Stromal cell of bone marrow (primary cell): ENCODE results near the gene DBN1.

Experiments used
- DNase-seq: peaks from one replicate; pipeline ENCODE4 v3.0.0-alpha.2; 2012; ENCODE audit warnings: low read depth

Gene DBN1

GRCh38 chr5:177472460-177473442, 683 bp downstream of the DBN1 start:
- DNase-seq: no peak

- DNase-seq: no peak
These were observed 1.7 kb downstream of the DBN1 start for GRCh38 chr5:177471610-177472356.

GRCh38 chr5:177470759-177471536, 2.5 kb downstream of the DBN1 start:
- DNase-seq: no peak

GRCh38 chr5:177469750-177470525, 3.5 kb downstream of the DBN1 start:
- DNase-seq: no peak

- DNase-seq: no peak
These were observed 4.5 kb downstream of the DBN1 start for GRCh38 chr5:177468685-177469628.

DNA sequence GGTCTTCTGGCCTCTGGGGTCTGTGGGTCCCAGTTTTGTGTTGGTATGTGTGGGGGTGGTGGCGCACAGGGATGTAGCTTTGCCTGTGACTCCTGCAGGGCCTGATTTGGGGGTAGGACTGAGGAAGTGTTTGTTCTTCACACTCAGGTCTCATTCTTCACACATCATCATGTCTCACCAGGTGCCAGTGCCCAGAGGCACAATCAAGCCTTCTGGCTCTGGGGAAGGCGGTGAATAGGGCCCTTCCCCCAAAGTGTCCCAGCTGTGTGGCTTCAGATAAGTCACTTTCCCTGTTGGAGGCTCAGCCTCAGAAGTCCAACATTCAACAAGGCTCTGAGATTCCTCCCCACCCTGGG, 5.1 kb downstream of the DBN1 start:
- DNase-seq: no peak

DNA sequence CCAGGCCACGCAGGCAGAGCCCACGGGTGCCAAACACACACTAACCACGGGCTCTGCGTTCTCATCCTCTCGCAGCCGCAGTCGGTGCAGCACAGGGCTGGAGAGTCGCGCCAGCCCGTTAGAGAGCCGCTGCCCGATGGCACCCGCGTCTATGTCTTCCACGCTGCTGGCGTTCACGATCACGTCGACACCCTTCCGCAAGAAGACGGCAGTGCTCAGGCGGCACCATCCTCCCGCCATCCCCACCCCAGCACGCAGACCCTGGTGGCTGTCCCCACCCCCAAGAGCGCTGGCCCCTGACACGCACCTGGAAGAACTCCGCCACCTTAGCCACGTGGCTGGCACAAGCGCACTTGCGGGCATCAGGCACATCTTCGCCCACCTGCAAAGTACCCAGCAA, 6.0 kb downstream of the DBN1 start:
- no peak for DNase-seq

DNA sequence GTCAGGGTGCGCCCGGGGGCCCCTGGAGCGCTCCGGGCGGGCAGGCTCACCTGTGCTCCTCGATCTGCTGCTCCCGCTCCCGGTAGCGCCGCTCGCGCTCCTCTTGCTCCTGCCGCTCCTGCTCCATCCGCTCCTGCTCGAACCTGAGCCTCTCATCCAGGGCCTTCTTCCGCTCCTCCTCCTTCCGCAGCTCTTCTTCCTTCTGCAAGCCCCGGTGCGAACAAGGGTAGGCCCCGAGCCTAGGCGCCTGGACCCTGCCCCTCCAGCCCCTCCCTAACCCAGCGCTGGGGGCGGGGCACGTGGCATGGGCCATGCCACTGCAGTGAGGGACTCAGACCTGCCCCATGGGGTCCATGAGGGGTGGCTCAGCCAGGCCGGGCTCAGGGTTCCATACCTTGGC, 6.6 kb downstream of the DBN1 start:
- DNase-seq: no peak

DNA sequence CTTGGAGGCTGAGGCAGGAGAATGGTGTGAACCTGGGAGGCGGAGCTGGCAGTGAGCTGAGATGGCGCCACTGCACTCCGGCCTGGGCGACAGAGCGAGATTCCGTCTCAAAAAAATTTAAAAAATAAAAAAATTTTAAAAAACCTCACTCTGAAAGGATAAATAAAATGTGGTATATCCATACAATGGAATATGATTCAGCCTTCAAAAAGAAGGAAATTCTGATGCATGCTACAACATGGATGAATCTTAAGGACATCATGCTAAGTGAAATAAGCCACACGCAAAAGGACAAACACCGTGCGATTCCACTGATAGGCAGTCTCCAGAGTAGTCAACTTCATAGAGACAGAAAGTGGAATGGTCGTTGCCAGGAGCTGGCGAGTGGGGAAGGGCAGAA, 8.4 kb downstream of the DBN1 start:
- no peak for DNase-seq

- no peak for DNase-seq
These were observed 11.3 kb downstream of the DBN1 start for GRCh38 chr5:177462021-177462670.

DNA sequence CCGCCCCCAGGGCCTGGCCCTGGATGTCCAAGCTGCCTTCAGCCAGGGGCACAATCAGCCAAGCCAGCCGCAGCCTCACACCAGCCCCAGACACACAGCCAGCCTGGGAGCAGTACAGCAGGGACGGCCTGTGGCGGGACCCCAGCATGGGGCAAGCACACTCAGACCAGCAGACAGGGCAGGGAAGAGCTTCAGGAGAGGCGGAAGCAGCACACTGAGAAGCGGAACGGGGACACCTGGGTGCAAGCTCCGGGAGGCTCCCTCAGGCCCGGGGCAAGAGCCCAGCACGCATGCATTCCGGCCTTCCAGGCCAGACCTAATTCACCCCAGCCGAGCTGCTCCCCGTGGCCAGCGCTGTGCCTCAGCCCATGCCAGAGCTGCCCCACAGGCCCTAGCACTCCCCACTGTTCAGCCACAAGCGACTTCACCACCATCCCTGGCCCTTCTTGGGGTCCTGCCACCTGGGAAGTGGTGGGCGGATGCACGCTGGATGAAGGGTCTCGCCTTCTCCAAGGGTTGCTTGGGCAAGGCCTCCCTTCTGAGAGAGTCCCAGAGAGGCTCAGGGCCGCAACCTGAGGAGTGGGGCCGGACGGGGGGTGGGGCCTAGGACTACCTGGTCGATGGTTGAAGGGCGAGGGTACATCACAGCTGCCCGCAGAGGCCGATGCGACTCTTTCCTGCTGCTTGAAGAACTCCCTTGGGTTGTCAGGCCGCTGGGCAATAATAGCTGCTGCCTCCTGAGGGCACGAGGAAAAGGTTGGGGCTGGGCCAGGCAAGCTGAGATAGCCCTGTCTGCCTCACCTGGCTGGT, 13.4 kb downstream of the DBN1 start:
- no peak for DNase-seq

GRCh38 chr5:177459357-177459756, 14.1 kb downstream of the DBN1 start:
- DNase-seq: no peak

DNA sequence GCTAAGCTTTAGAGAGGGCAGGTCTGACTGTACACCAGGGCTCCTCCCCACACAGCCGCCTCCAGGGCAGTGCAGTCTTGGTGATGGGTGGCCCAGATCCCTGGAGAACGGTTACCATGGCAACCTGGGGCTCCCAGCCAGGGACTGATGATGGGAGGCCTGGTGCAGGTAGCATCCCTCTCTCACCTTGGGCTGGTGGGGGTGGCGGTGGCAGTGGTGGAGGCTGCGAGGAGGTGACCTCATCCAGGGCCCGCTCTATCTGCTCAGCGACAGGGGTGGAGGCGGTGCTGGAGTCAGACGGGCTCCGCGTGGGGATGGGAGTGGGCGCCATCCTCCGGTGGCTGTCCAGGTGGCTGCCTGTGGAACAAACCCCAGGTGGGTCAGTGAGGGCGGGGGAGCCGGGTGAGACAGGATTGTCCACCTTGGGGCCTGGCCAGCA, 14.5 kb downstream of the DBN1 start:
- DNase-seq: no peak

DNA sequence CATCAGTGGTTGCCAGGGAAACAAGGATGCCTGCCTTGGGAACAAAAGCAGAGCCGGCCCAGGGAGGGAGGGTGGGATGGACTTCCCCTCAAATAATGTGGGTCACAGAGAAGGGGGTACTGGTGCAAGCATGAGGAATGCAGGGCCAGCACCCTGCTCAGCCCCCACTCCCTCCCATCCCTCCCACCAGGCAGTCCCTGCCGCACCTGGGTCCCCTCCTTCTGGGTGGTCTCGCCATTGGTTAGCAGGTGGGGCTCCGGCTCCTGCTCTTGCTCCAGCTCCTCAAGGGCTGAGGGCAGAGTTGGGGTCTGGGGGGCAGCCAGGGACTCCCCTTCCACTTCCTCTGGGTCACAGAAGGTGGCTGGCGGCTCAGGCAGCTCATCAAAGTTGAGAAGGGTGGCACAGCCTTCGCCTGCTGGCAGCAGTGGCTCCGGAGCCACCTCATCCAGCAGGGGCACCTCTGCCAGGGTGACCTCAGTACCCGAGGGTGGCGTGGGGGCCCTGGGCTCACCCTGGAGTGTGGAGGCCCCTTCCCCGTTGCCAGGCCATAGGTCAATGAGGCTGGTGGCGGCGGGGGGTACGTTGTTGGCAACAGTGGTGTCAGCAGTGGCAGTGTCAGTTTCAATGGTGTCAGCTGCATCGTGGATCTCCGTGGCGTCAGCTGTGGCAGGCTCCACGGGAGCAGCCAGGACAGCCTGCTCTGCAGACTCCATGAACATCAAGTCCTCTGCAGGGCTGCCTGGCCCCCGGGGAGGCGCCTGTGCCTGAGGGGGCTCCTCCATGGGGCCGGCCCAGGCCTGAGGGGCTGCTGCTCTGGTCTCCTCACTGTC, 15.4 kb downstream of the DBN1 start:
- no peak for DNase-seq

DNA sequence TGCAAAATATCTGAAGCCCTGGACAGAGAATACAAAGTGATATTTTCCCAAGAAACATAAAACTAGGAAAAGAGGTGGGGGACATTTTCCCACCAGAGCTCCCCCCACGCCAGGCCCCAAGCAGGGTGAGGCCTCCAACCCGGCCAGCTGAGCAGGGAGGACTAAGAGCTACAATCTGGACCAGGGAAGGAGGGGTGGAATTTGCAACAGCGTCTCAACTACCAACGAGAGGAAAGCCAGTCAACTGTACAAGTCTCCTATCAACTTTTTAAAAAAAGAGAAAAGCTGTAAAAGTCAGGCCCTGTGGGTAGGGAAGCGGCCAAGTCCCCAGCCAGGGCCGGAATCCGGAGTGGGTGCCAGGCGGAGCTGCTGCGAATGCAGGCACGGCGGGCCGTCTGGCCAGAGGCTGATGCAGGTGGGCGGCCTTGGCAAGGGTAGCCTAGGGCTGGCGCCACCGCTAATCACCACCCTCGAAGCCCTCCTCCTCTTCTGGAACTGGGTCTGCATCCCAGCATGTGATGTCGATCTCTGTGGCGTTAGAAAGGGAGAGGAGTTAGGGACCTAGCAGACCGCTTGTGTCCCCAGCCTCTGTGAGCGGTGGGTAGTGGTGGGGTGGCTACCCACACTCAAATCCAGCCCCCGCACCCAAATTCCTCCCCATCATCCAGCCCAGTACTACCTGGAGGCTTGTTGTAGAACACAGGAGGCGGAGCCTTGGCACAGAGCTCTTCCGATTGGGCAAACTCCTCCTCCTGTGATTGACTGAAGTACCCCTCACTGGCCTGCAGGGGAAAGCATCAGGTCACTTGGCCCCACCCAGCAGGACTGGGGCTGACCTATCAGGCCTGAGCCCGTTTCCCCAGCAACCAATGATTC, 16.2 kb downstream of the DBN1 start:
- DNase-seq: peak; percentile 96

- no peak for DNase-seq
These were observed 16.9 kb downstream of the DBN1 start for GRCh38 chr5:177456591-177456964.
